Measurements from ENCODE around the gene UBL4B. TPM values are rescaled to one million over a fixed set of nuclear protein-coding genes. Genes with fewer than 3 reads are reported as not detected.
A peak's percentile ranks its signal among the peaks of the same experiment; 100 is the strongest.

Gene UBL4B
- total and polyA plus RNA-seq, 2 donors (not counting 1 experiment from before 2014, with no cell fraction given), result not detected

- peaks cover 0 to 3% (median 0%) of the 10 kb centered on the region in 3 donors for H3K9me3 ChIP-seq (ENCODE audit: control extremely low read depth in 1 of 3, control insufficient read depth in 2 of 3, insufficient read depth in 1 of 3, low read length in 2 of 3)
- peak overlapping the region; percentile 53 for H3K4me2 ChIP-seq (replicated peaks; ENCODE audit: low read depth, low read length, poor library complexity, severe bottlenecking)
- Mint-ChIP-seq H3K4me3 (peak overlapping the region; percentile 20), H3K4me1 (peaks cover 29% of the 10 kb centered on the region), H3K27ac (peak overlapping the region; percentile 37), H3K9me3 (ENCODE audit: insufficient read depth) (no peaks in the 10 kb centered on the region), H3K27me3 (peaks cover under 1% of the 10 kb centered on the region)
- H4K20me1 ChIP-seq (ENCODE audit: control insufficient read depth, insufficient read depth, low read length, poor library complexity, severe bottlenecking), result no peaks in the 10 kb centered on the region
- DNase-seq (peak; percentile 16), ATAC-seq (ENCODE audit: low read depth) (peak; percentile 33)
- peak overlapping the region; percentile 32 for H3K9ac ChIP-seq (ENCODE audit: low read length)
- intact Hi-C loops (cut with micrococcal nuclease), result no loop called here
- H3K27ac ChIP-seq (ENCODE audit: low read length in 2 of 2), result peak overlapping the region; percentile 55 to 76
- H3K36me3 ChIP-seq (replicated peaks in 1 of 2; ENCODE audit: control extremely low read depth in 1 of 2, control insufficient read depth in 1 of 2, extremely low read depth in 1 of 2, insufficient read depth in 2 of 2, low read length in 1 of 2), result no peaks in the 10 kb centered on the region
- H3K4me1 ChIP-seq (ENCODE audit: control insufficient read depth in 2 of 2, insufficient read depth in 2 of 2, low read length in 2 of 2), result peaks cover 17 to 27% of the 10 kb centered on the region in 2 donors
- POLR2A ChIA-PET, result no interaction called here
- WGBS (ENCODE audit: insufficient coverage), result 52% methylated on average over 4 of the region's 7 CpGs
- peak overlapping the region; percentile 44 for H2AFZ ChIP-seq (ENCODE audit: insufficient read depth, low read depth, low read length, poor library complexity, severe bottlenecking)
- H3K4me3 ChIP-seq (ENCODE audit: control extremely low read depth in 1 of 5, extremely low read depth in 1 of 5, insufficient read depth in 1 of 5, low read depth in 2 of 5, low read length in 4 of 5), result no peak overlapping the region
- H3K79me2 ChIP-seq (ENCODE audit: control insufficient read depth, insufficient read depth, low read length), result no peaks in the 10 kb centered on the region
- no peaks in the 10 kb centered on the region for H3K27me3 ChIP-seq (replicated peaks in 1 of 4; ENCODE audit: control extremely low read depth in 1 of 4, control insufficient read depth in 3 of 4, insufficient read depth in 4 of 4, low read length in 3 of 4)
- TF ChIP-seq EZH2 (IDR thresholded peaks at IDR 0.05; ENCODE audit: borderline replicate concordance, insufficient read depth, low read depth, low read length, poor library complexity, severe bottlenecking) (no peak), CTCF (IDR thresholded peaks at IDR 0.05) (no peak)
- CTCF ChIA-PET, result interaction anchor here (1.0 to 6.6 kb wide), 6 partner anchors 14 to 119 kb away, joined by 3 to 93 read pairs (median 4); no protein-coding TSS in a partner anchor
Observed at GRCh38 chr1:110102081-110102480, 10.2 kb upstream of the UBL4B start.

GRCh38 chr1:110106013-110106941, 6.0 kb upstream of the UBL4B start:
- no peaks in the 10 kb centered on the region for H3K27me3 ChIP-seq (replicated peaks in 1 of 4; ENCODE audit: control extremely low read depth in 1 of 4, control insufficient read depth in 3 of 4, insufficient read depth in 4 of 4, low read length in 3 of 4)
- WGBS (ENCODE audit: insufficient coverage), result 19% methylated on average over 7 of the region's 8 CpGs
- H3K4me3 Mint-ChIP-seq, result no peak overlapping the region
- H3K27ac Mint-ChIP-seq, result no peak overlapping the region
- H3K27ac ChIP-seq (ENCODE audit: low read length in 2 of 2), result no peak overlapping the region
- H3K36me3 ChIP-seq (replicated peaks in 1 of 2; ENCODE audit: control extremely low read depth in 1 of 2, control insufficient read depth in 1 of 2, extremely low read depth in 1 of 2, insufficient read depth in 2 of 2, low read length in 1 of 2), result no peaks in the 10 kb centered on the region
- no peaks in the 10 kb centered on the region for H3K9me3 ChIP-seq (ENCODE audit: control extremely low read depth in 1 of 3, control insufficient read depth in 2 of 3, insufficient read depth in 1 of 3, low read length in 2 of 3)
- ChIA-PET CTCF (interaction anchor here (0.6 to 6.6 kb wide), 20 partner anchors 9 to 934 kb away, joined by 3 to 93 read pairs (median 4); partner anchors contain the start of gene STRIP1), POLR2A (no interaction called here)
- H4K20me1 ChIP-seq (ENCODE audit: control insufficient read depth, insufficient read depth, low read length, poor library complexity, severe bottlenecking), result no peaks in the 10 kb centered on the region
- ATAC-seq (ENCODE audit: low read depth), result peak; percentile 83
- H2AFZ ChIP-seq (ENCODE audit: insufficient read depth, low read depth, low read length, poor library complexity, severe bottlenecking), result peak overlapping the region; percentile 26
- peak; percentile 76 for DNase-seq
- TF ChIP-seq CTCF (IDR thresholded peaks at IDR 0.05) (peak; percentile 93), EZH2 (IDR thresholded peaks at IDR 0.05; ENCODE audit: borderline replicate concordance, insufficient read depth, low read depth, low read length, poor library complexity, severe bottlenecking) (no peak)
- H3K4me1 Mint-ChIP-seq, result peaks cover 27% of the 10 kb centered on the region
- H3K79me2 ChIP-seq (ENCODE audit: control insufficient read depth, insufficient read depth, low read length), result no peaks in the 10 kb centered on the region
- H3K4me2 ChIP-seq (replicated peaks; ENCODE audit: low read depth, low read length, poor library complexity, severe bottlenecking), result no peak overlapping the region
- H3K9me3 Mint-ChIP-seq (ENCODE audit: insufficient read depth), result no peaks in the 10 kb centered on the region
- H3K9ac ChIP-seq (ENCODE audit: low read length), result no peak overlapping the region
- intact Hi-C loops (cut with micrococcal nuclease), result loop anchor here (1.0 kb wide), 3 partner anchors 18 to 77 kb away; no protein-coding TSS in a partner anchor
- no peak overlapping the region for H3K4me3 ChIP-seq (ENCODE audit: control extremely low read depth in 1 of 5, extremely low read depth in 1 of 5, insufficient read depth in 1 of 5, low read depth in 2 of 5, low read length in 4 of 5)
- peaks cover 16 to 24% of the 10 kb centered on the region in 2 donors for H3K4me1 ChIP-seq (ENCODE audit: control insufficient read depth in 2 of 2, insufficient read depth in 2 of 2, low read length in 2 of 2)
- peaks cover 20% of the 10 kb centered on the region for H3K27me3 Mint-ChIP-seq
